Anterior cingulate cortex (tissue), 58 donors: ENCODE measurements around the gene PDZD4.

Experiments
- DNase-seq, 58 donors: peaks; one replicate each; lab custom pipeline; 2025; lab: John Stamatoyannopoulos, UW

Gene PDZD4, protein sequence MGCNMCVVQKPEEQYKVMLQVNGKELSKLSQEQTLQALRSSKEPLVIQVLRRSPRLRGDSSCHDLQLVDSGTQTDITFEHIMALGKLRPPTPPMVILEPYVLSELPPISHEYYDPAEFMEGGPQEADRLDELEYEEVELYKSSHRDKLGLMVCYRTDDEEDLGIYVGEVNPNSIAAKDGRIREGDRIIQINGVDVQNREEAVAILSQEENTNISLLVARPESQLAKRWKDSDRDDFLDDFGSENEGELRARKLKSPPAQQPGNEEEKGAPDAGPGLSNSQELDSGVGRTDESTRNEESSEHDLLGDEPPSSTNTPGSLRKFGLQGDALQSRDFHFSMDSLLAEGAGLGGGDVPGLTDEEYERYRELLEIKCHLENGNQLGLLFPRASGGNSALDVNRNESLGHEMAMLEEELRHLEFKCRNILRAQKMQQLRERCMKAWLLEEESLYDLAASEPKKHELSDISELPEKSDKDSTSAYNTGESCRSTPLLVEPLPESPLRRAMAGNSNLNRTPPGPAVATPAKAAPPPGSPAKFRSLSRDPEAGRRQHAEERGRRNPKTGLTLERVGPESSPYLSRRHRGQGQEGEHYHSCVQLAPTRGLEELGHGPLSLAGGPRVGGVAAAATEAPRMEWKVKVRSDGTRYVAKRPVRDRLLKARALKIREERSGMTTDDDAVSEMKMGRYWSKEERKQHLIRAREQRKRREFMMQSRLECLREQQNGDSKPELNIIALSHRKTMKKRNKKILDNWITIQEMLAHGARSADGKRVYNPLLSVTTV

DNA sequence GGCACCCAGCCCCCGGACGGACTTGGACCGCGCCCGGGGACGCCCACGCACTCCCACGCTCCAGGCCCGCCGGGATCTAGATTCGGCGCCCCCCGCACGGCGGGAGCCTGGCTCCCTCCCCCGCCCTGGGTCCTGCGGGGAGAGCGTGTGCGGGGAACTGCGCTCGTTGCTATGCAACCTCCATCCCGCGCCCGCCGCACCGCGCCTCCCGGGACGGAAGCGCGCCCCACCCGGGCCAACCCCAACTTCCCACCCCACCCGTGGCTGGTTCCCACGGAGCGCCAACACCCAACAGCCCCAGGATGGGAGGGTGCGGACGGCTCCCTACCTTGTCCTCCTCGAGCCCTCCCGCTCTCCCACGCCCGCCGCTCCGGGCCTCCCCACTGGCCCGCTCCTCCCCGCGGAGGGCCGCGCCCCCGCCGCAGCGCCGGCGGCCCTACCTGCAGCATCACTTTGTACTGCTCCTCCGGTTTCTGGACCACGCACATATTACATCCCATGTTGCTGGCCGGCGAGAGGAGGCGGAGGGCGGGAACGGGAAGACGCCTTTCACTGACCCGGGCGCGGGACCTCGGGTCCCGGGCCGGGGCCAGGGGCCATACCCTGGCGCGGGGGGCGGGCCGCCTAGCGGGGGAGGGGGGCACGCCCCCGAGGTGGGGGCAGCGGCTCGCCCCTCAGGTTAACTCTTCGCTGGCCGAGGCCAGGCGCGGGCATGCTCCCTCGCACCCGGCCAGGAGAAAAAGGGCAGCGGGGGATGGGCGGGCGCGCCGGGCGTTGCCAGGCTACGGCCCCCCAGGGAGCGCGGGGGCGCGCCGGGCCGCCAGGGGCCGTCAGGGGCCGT is at the start of gene PDZD4:
TSS of gene PDZD4 (minus strand) at position 746 of the 841 bp plus-strand sequence. CDS start at position 500, 246 bp downstream.
- DNase-seq: peak in 1 of 58 donors; percentile 13

DNA sequence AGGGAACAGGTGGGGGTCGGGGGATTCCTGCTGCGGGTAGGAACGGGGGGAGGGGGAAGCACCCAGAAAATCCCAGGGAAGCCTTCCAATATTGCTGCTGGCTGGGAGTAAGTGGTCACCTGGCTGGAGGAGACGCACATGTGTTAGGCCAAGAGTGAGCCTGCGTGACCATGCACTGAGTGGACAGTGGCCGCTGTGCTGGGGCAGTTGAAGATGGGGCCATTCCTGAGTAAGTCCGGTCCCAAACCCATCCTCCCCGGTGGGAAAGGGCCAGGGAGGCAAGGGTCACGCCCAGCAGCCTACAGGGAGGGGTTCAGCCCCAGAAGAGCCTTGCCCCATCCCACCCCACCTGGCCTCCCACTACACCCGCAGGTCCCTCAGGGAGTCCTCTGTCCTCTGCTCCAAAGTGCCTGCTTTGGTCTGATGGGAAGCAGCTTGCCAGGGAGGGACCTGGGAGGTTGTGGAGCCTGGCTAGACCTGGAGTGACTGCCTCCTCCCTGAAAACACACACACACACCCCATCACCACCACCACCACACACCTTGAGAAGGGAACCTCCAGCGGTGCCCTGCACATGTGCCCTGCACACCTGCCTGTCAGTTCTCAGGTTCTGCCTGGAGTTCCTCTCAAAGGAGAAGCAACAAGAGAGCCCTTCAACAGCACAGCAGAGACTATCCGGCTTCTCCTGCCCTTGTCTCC is 49.5 kb upstream of the PDZD4 start:
- DNase-seq: no peak

DNA sequence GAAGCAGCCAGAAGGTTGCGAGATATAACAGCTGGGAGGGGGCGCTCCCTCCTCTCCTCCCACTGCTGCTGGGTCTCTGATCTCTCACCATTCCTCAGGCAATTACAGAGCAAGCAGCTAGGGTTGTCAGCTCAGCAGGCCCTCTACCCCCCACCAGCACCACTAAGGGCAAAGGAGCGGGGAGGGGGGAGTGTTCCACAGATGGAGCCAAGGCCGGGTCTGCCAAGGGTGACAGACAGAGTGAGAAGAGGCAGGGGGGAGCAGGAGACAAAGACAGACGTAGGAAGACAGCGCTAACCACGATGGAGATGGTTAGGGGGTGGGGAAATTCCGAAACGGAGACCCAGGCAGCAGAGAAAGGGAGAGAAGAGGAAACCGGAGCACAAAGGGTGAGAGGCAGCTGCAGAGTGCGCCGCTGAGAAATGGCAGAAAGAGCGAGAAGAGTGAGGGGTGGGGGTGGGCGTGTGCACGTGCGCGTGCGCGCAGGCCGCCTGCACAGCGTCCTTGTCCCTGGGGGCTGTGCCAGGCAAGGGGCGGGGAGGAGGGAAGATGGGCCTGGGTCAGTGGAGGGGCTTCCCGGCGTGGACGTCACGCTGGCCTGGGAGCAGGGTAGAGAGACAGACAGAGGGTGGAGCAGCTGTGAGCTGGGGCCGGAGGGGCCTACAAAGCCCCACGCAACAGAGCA is 48.8 kb upstream of the PDZD4 start:
- DNase-seq: no peak

DNA sequence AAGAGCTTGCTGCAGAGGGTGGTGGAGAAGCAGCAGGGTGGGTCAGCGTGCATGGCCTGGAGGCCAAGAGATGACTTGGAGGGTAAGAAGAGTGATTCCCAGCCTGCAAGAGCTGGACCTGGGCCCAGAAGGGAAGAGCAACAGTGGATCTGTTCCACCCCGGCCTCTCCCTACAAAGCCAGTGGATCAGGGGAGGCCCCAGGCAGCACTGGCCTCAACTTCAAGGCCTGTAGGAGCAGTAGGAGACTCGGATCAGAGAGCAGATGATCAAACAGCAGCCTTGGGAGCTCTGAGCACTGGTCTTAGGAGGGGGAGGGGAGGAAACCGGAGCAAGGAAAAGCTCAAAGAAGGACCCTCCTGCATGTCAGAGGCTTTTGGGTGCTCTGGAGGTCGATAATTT is 48.0 kb upstream of the PDZD4 start:
- DNase-seq: no peak

DNA sequence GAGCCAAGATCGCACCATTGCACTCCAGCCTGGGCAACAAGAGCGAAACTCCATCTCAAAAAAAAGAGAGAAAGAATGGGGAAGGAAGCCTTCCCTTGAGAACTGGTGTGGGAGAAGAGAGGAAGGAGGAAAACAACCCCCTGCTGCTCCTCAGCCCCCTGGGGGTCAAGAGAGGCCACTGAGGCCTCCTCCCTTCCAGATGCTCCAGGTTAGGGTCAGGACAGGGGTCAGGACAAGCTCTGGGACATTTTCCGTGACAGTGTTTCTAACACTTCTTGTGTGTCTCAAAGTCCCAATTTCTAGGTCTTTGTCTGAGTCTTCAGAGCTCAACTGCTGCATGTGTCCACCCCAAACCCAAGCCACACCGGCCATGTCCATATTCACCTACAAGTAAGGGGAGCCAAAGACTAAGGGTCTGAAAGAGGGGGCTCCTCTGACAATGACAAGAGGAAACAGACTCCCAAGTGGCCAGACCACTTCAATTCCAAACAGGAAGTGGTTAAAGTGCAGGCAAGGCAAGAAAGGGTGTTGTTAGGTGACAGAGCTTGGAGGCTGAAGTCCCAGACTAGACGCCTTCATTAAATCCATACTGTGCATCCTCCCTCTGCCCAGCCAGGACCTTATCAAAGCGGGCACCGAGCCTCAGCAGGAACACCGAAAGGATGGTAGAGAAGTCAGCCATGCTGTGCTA is 47.4 kb upstream of the PDZD4 start:
- DNase-seq: no peak

DNA sequence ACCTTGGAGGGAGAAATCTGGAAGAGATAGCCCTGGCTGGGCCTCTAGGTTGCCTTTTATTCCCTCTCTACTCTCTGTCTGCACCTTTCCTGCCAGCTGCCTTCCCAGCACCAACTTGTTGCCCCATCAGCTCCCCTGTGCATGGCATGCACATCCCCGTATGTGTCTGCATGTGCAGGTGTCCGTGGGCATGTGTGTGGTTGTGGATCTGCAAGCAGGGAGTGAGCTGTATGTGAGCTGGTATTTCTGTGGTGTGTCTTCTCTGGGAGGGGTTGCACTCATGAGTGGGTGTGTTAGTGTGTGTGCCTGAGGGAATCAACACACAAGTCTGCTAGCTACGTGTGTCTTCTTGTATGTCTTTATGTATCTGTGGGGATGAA is 45.8 kb upstream of the PDZD4 start:
- peak in 1 of 58 donors; percentile 15 for DNase-seq

DNA sequence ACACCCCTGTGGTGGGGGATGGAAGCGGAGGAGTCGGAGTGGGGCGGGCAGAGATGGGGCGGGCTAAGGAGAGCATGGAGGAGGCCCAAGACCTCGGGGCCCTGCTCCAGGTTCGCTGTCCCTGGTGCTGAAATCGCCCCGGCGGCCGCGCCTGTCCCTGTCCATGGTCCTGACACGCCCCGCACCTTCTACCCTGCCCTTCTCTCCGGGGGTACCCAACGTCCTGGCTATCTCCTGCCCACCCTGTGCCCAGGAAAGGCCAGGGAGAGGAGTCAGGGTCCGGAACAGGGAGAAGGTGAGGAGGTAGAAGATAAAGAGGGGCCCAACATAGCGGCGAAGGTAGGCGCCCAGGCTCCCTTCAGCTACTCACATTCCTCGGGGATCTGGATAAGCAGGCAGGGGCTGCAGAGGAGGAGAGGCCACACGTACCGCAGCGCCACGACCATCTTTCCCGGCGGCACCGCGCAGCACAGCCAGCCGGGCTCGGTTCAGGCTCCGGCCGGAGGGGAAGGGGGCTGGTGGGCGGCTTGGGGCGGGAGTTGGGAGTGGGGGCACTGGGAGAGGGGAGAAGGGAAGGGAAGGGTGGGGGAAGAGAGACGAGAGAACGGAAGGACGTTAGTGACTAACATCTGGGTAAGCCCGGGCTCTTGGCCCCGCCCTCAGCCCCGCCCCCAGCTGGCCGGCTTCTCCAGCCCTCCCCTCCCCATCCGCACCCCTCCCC is 45.2 kb upstream of the PDZD4 start:
- peak in 28 of 58 donors; percentile 1 to 66 (median 25) for DNase-seq

DNA sequence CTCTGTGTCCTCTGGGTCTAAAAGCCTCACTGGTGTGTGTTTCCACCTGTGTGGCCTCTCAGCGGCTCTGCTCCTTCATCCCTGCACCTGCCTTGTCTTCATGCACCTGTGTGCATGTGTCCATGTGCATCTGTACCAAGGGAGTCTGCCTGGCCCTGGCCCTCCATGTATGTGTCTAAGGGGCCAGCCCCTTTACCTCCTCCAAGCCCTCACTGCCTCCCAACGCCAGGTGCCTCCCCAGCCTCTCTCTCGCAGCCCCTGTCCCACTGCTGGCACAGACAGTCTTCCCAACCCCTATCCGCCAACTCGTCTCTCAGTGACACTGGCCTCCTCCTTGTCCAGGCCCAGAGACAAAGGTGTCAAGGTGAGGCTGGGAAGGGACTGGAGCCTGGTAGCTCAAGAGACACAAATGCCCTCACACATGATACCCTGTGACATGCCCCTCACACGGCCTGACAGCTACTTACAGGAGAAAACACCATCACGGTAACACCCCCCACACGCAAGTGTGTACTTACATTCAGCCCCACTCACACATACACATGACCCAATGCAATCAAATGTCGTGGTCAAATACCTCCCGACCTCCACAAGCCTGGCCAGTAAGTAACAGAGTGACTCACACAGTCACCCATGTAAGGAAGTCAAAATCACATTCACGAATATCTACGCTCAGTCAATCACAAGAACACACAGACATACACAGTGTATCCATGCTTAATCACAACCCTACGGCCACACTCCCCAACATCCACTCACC is 44.2 kb upstream of the PDZD4 start:
- no peak for DNase-seq

DNA sequence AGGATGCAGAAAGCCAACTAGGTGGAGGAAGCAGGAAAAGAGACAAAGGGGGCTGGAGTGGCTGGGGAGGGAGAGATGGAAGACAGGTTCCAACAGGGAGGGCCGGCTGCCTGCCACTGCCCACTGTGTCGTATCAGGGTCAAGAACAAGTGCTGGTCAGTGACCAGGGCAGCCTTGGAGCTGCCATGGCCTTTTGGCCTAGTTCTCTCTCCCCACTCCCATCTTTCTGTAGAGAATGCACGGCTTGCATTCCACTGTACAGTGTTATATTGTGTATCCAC is 43.7 kb upstream of the PDZD4 start:
- no peak for DNase-seq

DNA sequence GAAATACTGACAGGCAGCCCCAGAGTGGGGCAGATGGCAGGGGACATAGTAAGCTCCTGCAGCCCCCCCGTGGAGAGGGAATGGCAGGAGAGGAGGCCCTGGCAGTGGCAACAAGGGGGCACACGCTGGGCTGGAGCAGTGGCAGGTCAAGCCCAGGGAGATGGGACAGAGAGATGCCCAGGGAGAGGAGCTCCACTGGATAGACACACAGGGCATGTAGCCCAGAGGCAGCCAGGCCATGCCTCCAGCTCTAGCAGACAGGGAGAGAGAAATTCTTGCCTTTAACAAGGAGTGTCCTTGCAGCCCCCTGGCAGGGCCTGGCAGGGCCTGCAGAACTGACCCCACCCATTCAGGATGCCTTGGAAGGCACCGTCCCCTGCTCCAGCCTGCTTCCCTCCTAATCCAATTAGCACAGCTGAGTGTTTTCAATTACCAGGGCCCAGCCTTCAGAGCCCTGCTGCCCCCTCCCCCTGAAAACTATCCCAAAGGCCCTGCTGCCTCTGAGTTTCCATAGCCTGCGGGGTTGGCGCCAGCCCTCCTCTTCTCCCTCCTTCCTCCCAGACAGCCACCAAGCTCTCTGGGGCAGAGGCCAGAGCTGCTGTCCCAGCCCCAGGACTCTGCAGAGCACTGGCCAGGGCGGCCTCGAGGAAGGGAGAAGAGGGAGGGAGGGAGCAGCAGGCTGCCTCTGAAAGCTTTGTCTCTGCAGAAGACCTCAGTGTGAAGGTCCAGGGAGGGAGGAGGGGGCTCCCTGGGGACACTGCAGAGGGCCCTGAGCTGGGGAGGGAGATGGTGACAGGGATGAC is 43.1 kb upstream of the PDZD4 start:
- peak in 3 of 58 donors; percentile 9 to 25 (median 14) for DNase-seq

DNA sequence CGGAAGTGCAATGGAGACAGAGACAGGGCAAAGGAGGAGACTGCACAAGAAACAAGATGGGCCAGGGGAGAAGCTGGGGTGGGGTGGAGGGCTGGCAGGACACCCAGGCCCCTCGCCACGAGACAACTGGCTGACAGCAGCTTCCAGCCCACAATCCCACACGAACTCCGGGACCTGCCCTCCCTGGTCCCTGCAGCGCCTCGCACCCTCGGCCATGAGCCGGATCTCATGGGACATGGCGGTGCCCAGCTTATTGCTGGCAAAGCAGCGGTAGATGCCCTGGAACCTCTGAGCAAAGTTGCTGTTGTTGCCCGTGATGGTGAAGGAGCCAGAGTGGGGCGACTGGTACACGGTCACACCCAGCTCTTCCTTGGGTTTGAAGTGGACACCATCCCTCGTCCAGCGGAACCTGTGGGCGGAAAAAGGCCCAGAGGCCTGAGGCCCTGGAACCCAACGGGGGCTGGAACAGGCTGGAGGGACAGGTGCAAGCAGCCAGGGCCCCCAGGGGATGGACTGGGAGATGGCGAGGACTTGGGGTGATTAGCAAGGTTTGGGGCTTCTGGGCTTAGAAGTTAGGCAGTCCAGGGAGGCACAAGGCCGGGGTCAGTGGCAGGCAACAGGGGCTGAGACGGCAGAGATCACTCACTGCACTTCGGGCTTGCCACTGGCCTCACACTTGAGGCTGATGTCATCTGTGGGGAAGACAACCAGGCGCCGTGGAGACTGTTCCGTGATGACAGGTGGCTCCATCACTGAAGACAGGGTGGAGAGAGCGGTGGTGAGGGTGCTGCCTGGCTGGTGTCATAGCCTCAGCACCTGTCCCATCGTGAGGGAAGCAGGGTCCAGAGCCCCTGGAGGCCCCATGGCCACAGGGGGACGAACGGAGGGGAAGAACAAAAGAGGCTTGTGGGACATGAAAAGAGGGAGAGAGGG is 41.9 kb upstream of the PDZD4 start:
- DNase-seq: no peak

DNA sequence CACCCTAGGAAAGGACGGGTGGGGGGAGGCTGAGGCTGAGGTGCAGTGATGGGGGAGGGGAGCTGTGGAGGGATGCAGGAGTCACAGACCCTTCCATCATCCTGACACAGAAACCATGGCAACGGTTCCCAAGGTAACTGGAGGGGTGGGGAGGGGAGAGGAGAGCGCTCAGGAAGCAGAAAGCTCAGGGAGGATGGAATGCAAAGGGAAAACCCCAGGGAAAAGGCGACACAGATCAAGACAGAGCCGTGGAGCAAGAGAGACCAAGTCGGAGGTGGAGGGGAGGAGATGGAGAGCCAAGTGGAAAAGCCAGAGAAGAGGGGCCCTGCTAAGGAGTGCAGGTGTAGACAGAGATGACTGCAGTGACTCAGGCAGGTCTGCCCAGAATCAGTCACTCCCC is 41.1 kb upstream of the PDZD4 start:
- no peak for DNase-seq

DNA sequence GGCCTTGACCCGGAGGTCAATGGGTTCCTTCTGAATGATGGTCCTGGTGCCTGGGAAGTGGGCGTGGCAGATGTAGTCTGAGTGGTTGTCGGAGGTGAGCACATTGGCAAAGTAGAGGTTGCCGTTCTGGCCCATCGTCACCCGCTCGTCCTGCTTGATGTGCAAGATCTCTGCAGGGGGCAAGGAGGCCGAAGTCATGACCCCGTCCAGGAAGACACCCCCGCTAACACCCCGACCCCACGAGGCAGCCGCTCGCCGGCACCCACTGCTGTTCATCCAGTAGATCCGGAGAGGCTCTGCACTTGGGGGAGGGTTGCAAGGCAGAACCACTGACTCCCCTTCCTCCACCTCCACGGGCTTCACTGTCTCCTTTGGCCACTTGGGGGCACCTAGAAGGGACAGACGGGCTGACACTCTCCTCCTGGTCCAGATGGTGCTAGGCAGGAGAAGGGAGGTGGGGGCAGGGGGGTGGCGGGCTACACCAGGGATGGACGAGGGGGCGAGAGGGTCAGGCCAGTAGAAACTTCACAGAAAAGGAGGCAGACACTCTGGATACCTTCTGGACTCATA is 40.5 kb upstream of the PDZD4 start:
- DNase-seq: no peak

DNA sequence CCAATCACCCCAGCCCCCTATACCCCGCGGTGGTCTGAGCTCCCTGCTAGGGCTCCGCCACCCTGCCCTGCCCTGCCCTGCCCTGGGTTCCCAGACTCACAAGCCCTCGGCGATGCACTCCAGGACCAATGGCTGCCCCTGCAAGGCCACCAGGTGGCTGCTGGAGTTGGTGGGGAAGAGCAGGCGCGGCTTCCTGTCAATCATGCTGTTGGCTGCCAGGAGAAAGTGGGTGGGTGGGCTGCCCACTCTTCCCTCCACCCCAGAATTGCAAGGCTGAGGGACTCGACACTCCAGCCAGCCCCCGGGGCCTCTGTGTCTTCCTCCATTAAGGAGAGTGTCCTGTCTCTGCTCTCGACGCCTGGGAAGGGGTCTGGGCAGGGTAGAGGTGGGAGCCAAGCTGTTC is 39.9 kb upstream of the PDZD4 start:
- no peak for DNase-seq

DNA sequence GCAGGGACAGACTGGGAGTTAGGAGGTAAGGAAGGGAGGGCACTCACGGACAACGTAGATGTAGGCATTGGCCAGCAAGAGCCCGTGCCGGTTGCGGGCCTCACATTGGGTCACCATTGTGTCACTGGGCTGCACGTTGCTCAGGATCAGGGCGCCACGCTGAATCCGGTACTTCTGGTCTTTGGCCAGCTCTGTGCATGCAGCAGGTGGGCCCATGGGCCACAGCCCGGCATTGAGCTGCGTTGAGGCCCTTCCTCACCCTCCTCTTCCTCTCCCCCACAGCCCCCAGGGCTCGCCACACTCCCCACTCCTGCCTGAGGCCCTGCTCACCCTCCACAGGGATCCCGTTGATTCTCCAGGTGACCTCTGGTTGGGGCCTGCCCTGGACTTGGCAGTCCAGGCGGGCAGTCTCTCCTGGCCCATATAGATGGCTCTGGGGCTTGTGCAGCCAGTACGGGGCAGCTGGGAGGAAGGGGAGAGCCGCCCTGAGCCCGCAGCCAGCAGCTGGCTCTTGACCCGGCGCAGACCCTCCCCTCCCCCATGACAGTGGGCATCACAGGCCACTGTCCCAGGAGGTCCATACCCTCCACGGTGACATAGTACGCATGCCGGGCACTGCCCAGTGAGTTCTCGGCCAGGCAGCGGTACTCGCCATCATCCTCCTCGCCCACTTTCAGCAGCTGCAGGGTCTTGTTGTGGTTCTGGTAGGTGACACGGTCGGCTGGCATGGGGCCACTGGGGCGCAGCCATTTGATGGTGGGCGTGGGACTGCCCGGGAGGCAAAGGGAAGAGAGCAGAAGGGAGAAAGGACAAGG is 39.3 kb upstream of the PDZD4 start:
- DNase-seq: no peak
